Fibroblast of the conjunctiva (primary cell): ENCODE data around the gene TRIM61.
"Not testable (repeated sequence)": the region's sequence is repeated elsewhere in the genome, so short reads cannot be mapped to it uniquely, and the experiment has no call there.

Experiments used
- DNase-seq: peaks from one replicate; pipeline ENCODE4 v3.0.0-alpha.2; 2010; ENCODE audit warnings: low read depth

The TRIM61 gene

GRCh38 chr4:164977243-164978164 lies at the start of gene TRIM61:
TSS of gene TRIM61 (minus strand) at chr4:164977657. CDS start at chr4:164970002, 7,655 bp downstream.
- DNase-seq = peak; percentile 38

- DNase-seq = not testable (repeated sequence)
Observed at GRCh38 chr4:165025782-165026181, 48.3 kb upstream of the TRIM61 start.

DNA sequence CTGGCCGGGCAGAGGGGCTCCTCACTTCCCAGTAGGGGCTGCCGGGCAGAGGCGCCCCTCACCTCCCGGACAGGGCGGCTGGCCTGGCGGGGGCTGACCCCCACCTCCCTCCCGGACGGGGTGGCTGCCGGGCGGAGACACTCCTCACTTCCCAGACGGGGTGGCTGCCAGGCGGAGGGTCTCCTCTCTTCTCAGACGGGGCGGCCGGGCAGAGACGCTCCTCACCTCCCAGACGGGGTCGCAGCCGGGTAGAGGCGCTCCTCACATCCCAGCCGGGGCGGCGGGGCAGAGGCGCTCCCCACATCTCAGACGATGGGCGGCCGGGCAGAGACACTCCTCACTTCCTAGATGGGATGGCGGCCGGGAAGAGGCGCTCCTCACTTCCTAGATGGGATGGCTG lies 42.5 kb upstream of the TRIM61 start:
- not testable (repeated sequence) for DNase-seq

- DNase-seq = no peak
Observed at GRCh38 chr4:165016971-165017370, 39.5 kb upstream of the TRIM61 start.

GRCh38 chr4:165013691-165014090 lies 36.2 kb upstream of the TRIM61 start:
- DNase-seq = no peak

DNA sequence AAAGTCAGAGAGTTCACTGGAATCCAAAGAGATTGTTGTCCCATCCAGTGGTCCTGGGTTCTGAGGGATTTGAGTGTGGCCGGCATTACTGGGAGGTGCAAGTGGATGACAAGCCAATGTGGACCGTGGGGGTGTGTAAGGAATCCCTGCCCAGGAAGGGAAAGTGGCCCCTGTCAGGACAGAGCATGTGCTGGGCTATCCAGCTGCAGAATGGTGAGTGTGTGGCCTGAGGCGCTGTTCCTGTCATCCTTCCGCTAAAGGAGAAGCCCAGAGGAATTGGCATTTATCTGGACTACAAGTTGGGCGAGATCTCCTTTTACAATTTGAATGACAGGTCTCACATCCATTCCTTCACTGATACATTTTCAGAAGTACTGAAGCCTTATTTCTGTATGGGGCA lies 33.9 kb upstream of the TRIM61 start:
- DNase-seq = no peak

- no peak for DNase-seq
Observed at GRCh38 chr4:165010991-165011390, 33.5 kb upstream of the TRIM61 start.

DNA sequence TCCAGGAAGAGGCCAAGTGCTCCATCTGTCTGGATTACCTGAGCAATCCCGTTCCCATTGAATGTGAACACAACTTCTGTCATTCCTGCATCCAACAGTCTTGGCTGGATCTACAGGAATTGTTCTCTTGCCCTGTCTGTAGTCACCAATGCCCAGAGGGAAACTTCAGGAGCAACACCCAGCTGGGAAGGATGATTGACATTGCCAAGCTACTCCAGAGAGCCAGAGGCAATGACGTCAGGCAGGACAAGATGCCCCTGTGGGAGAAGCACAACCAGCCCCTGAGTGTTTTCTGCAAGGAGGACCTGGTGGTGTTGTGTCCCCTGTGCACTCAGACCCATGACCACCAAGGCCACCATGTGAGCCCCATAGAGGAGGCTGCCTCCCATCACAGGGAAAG lies 33.0 kb upstream of the TRIM61 start:
- no peak for DNase-seq

- DNase-seq = no peak
Observed at GRCh38 chr4:165009493-165010227, 32.2 kb upstream of the TRIM61 start.

GRCh38 chr4:165006886-165007285 lies 29.4 kb upstream of the TRIM61 start:
- DNase-seq = no peak

DNA sequence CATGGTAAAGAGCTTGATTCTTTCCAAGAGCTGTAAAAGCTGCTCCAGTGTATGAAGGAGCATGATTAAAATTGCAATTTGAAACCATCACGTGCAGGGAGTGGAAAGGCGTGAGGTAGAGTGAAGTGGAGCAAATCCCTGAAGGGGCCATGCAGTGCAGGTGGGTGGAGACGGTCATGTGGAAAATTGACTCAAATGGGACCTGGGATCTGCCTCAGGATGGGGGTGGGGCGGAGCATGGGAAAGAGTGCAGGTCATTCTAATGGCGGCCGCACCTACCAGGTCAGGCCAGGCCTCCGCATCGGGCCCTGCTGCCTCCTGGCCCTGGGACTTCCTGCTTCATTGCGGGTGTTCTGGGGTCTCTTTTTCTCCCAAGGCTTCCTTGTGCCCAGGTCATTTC lies 29.0 kb upstream of the TRIM61 start:
- no peak for DNase-seq

DNA sequence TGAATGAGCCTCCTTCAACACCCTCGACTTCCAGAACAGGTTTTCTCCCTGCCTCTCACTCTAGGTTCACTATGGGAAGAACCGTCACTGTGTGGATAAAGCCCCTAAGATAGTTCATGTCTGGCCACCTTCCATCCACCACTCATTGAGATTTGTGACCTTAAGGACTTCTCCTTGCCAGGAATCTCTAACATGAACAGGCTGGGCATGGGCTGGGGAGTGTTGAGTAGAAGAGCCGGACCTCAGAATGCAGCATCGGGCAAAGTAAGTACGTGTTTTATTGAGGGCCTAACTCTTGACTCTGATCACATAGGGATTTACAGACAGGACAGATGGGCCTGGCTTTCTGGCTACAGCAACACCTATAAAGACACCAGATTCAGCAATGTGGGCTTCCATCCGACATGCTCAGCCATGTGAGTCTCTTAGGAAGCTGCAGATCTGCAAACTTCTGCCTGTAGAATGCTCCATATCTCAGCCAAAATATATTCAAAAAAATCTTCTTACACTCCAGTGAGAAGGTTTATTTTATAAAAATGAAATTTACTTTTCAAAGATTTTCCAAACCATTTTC lies 28.0 kb upstream of the TRIM61 start:
- no peak for DNase-seq

- not testable (repeated sequence) for DNase-seq
Observed at GRCh38 chr4:165001957-165002356, 24.5 kb upstream of the TRIM61 start.

GRCh38 chr4:164998526-164999080 lies 21.1 kb upstream of the TRIM61 start:
- DNase-seq = not testable (repeated sequence)

- DNase-seq = no peak
Observed at GRCh38 chr4:164997941-164998340, 20.5 kb upstream of the TRIM61 start.

- no peak for DNase-seq
Observed at GRCh38 chr4:164997324-164997723, 19.9 kb upstream of the TRIM61 start.

- DNase-seq = not testable (repeated sequence)
Observed at GRCh38 chr4:164996123-164996522, 18.7 kb upstream of the TRIM61 start.

DNA sequence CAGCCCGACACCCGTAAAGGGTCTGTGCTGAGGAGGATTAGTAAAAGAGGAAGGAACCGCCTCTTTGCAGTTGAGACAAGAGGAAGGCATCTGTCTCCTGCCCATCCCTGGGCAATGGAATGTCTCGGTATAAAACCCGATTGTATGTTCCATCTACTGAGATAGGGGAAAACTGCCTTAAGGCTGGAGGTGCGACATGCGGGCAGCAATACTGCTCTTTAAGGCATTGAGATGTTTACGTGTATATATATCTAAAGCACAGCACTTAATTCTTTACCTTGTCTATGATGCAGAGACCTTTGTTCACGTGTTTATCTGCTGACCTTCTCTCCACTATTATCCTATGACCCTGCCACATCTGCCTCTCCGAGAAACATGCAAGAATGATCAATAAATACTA lies 13.3 kb upstream of the TRIM61 start:
- not testable (repeated sequence) for DNase-seq

DNA sequence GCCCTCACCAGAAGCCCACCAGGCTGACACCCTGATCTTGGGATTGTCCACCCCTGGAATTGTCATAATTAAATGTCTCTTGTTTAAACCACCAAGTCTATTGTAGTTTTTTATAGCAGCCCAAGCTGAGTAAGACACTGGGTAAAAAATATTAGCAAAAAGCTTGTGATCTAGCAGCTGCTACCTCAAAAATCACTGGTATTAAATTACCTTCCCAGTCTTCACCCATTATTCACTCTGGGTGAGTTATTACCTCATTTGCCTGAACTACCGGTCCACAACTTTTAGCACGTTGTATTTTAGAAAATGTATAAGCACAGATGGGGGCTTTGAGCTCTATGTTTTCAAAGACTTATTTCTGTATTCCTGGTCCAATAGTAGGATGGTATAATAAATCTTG lies 12.0 kb upstream of the TRIM61 start:
- no peak for DNase-seq

DNA sequence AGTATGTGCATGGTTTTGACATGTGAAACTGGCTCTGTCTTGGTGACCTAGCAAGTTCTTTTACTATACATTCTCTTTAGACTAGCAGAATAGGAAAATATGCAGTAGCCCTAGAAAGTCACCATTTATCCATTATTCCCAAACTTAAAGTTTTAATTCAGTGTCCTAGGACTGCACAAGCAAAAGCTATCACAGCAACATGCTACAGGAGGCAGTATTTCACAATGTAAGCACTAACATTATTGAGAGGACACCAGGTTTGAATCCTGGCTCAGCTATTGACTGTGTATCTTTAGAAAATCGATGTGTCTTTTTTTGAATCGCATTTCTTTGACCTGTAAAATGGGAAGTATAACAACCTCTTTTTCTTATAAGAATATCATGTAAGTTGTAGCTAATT lies 5.5 kb downstream of the TRIM61 start:
- not testable (repeated sequence) for DNase-seq

DNA sequence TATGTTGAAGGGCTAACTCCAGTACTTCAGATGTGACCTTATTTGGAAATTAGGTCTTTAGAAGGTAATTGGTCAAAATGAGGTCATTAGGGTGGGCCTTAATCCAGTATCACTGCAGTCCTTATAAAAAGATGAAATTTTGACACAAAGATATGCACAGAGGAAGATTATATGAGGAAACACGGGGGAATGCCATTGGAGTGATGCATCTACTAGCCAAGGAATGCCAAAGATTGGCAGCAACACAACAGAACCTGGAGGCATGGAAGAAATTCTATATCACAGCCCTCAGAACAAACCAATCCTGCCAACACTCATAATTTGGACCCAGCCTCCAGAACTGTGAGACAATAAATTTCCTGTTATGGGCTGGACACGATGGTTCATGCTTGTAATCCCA lies 17.6 kb downstream of the TRIM61 start:
- peak; percentile 56 for DNase-seq

GRCh38 chr4:164959421-164959820 lies 18.0 kb downstream of the TRIM61 start:
- peak; percentile 33 for DNase-seq
